Measurements from ENCODE around the gene ALDH1B1.
"Not testable (repeated sequence)": the region's sequence is repeated elsewhere in the genome, so short reads cannot be mapped to it uniquely, and the experiment has no call there.

GRCh38 chr9:38377336-38378083 is 15.0 kb upstream of the ALDH1B1 start:
- TF ChIP-seq, protein P1, sequence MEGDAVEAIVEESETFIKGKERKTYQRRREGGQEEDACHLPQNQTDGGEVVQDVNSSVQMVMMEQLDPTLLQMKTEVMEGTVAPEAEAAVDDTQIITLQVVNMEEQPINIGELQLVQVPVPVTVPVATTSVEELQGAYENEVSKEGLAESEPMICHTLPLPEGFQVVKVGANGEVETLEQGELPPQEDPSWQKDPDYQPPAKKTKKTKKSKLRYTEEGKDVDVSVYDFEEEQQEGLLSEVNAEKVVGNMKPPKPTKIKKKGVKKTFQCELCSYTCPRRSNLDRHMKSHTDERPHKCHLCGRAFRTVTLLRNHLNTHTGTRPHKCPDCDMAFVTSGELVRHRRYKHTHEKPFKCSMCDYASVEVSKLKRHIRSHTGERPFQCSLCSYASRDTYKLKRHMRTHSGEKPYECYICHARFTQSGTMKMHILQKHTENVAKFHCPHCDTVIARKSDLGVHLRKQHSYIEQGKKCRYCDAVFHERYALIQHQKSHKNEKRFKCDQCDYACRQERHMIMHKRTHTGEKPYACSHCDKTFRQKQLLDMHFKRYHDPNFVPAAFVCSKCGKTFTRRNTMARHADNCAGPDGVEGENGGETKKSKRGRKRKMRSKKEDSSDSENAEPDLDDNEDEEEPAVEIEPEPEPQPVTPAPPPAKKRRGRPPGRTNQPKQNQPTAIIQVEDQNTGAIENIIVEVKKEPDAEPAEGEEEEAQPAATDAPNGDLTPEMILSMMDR (IDR thresholded peaks at IDR 0.05; ENCODE audit: insufficient read depth, low read length, poor library complexity, severe bottlenecking): not testable (repeated sequence)
- not testable (repeated sequence) for TF ChIP-seq EZH2phosphoT487 (conservative IDR thresholded peaks at IDR 0.05; ENCODE audit: low read length)

All from SU-DHL-6 (cell line).